GM21576 (cell line): ENCODE results near the gene RSPH9.
"Not testable (repeated sequence)": the region's sequence is repeated elsewhere in the genome, so short reads cannot be mapped to it uniquely, and the experiment has no call there.

ENCODE experiments used
- ATAC-seq: cut with Tn5 transposase; IDR thresholded peaks from one replicate; pipeline ENCODE4 v1.9.1; 2021; ENCODE audit warnings: mild to moderate bottlenecking, moderate library complexity; ENCODE audit not compliant: unreplicated experiment

Gene RSPH9

GRCh38 chr6:43682724-43683429 lies 38.0 kb downstream of the RSPH9 start:
- ATAC-seq = no peak

- ATAC-seq = peak; percentile 48
These were observed 39.0 kb downstream of the RSPH9 start for GRCh38 chr6:43683708-43684455.

- ATAC-seq = no peak
These were observed 42.2 kb downstream of the RSPH9 start for GRCh38 chr6:43687079-43687436.

GRCh38 chr6:43687437-43688347 lies 42.9 kb downstream of the RSPH9 start, which contains the start of gene MRPS18A:
Gene MRPS18A, minus strand, starts transcription at chr6:43687791. Its CDS starts 12 bp downstream, at chr6:43687779.
- ATAC-seq = peak; percentile 88

- ATAC-seq = no peak
These were observed 44.6 kb downstream of the RSPH9 start for GRCh38 chr6:43689421-43689820.

- ATAC-seq = no peak
These were observed 50.6 kb downstream of the RSPH9 start for GRCh38 chr6:43695215-43695966.

GRCh38 chr6:43695967-43696291 lies 51.1 kb downstream of the RSPH9 start:
- ATAC-seq = no peak

- no peak for ATAC-seq
These were observed 52.6 kb downstream of the RSPH9 start for GRCh38 chr6:43697421-43697820.

GRCh38 chr6:43698584-43699349 lies 53.9 kb downstream of the RSPH9 start:
- no peak for ATAC-seq

- no peak for ATAC-seq
These were observed 54.8 kb downstream of the RSPH9 start for GRCh38 chr6:43699564-43700186.

GRCh38 chr6:43700939-43701560 lies 56.2 kb downstream of the RSPH9 start:
- ATAC-seq = not testable (repeated sequence)

- ATAC-seq = no peak
These were observed 57.3 kb downstream of the RSPH9 start for GRCh38 chr6:43702171-43702533.

GRCh38 chr6:43702534-43703440 lies 58.0 kb downstream of the RSPH9 start:
- ATAC-seq = no peak

GRCh38 chr6:43703512-43704429 lies 58.9 kb downstream of the RSPH9 start:
- ATAC-seq = no peak

GRCh38 chr6:43705996-43706395 lies 61.2 kb downstream of the RSPH9 start:
- no peak for ATAC-seq

GRCh38 chr6:43706788-43707187 lies 62.0 kb downstream of the RSPH9 start:
- ATAC-seq = no peak

GRCh38 chr6:43707269-43707668 lies 62.4 kb downstream of the RSPH9 start:
- no peak for ATAC-seq
